B cell (primary cell): ENCODE measurements around the gene WNK1. TPM values are rescaled to one million over a fixed set of nuclear protein-coding genes. Genes with fewer than 3 reads are reported as not detected.

Experiments
- ATAC-seq: fragments of 200-7000 bp; cut with Tn5 transposase; one replicate; pipeline ENCODE4 v1.10.0; 2021; ENCODE audit warnings: low read depth, mild to moderate bottlenecking, moderate number of reproducible peaks, moderate library complexity
- CTCF ChIA-PET: fragments of 350-600 bp; sonication (Branson Sonifier 250); formaldehyde crosslinking; loops from one replicate; lab custom pipeline; 2021; ENCODE audit warnings: antibody characterized with exemption, inconsistent platforms; lab: Charles Lee
- POLR2A ChIA-PET: fragments of 350-600 bp; sonication (Branson Sonifier 250); formaldehyde crosslinking; loops from one replicate; lab custom pipeline; 2021; ENCODE audit warnings: antibody characterized with exemption; lab: Charles Lee
- DNase-seq: peaks from one replicate; pipeline ENCODE4 v3.0.0; 2013
- H2AFZ ChIP-seq: 2 replicates; pipeline ENCODE4 v1.6.1; 2012; ENCODE audit warnings: mild to moderate bottlenecking, low read depth, low read length; ENCODE audit not compliant: insufficient read depth, poor library complexity, severe bottlenecking
- H3K27ac ChIP-seq, 2 donors: 1 replicate in 1 of 2; 2 replicates in 1 of 2; pipeline ENCODE4 v1.5.1; 2012 to 2013; ENCODE audit warnings: low read length in 2 of 2, mild to moderate bottlenecking in 2 of 2, moderate library complexity in 1 of 2
- H3K27me3 ChIP-seq, 4 experiments: fragments of 200-600 bp in 1 of 4; sonication (generic) in 1 of 4; replicated peaks in 1 of 4; 1 replicate in 2 of 4; 2 replicates in 2 of 4; pipeline versions ENCODE4 v1.6.1 to v1.7.0; 2013 to 2016; ENCODE audit warnings: low read length in 3 of 4, mild to moderate bottlenecking in 2 of 4, mixed read lengths in 1 of 4, moderate library complexity in 1 of 4; ENCODE audit not compliant: insufficient read depth in 4 of 4, control insufficient read depth in 3 of 4; ENCODE audit errors: control extremely low read depth in 1 of 4
- H3K36me3 ChIP-seq, 2 experiments: replicated peaks in 1 of 2; 1 replicate in 1 of 2; 2 replicates in 1 of 2; pipeline versions ENCODE4 v1.6.1 to v1.7.1; 2013; ENCODE audit warnings: low read length in 1 of 2; ENCODE audit not compliant: insufficient read depth in 2 of 2, control insufficient read depth in 1 of 2; ENCODE audit errors: control extremely low read depth in 1 of 2, extremely low read depth in 1 of 2
- H3K4me1 ChIP-seq, 2 donors: fragments of 200-600 bp in 1 of 2; sonication (generic) in 1 of 2; 1 replicate in 1 of 2; 2 replicates in 1 of 2; pipeline versions ENCODE4 v1.5.1 to v1.6.1; 2013 to 2017; ENCODE audit warnings: low read length in 2 of 2; ENCODE audit not compliant: control insufficient read depth in 2 of 2, insufficient read depth in 2 of 2
- H3K4me2 ChIP-seq: replicated peaks from 2 replicates; pipeline ENCODE3; 2012; ENCODE audit warnings: mild to moderate bottlenecking, low read depth, low read length; ENCODE audit not compliant: poor library complexity, severe bottlenecking
- H3K4me3 ChIP-seq, 5 experiments: fragments of 200-600 bp in 1 of 5; sonication (generic) in 1 of 5; 1 replicate in 3 of 5; 2 replicates in 2 of 5; pipeline versions ENCODE4 v1.5.1 to v1.7.0; 2011 to 2016; ENCODE audit warnings: low read length in 4 of 5, mild to moderate bottlenecking in 4 of 5, low read depth in 2 of 5, control low read depth in 1 of 5, moderate library complexity in 1 of 5; ENCODE audit not compliant: insufficient read depth in 1 of 5; ENCODE audit errors: control extremely low read depth in 1 of 5, extremely low read depth in 1 of 5
- H3K79me2 ChIP-seq: fragments of 200-600 bp; sonication (generic); one replicate; pipeline ENCODE4 v1.6.0; 2016; ENCODE audit warnings: low read length; ENCODE audit not compliant: control insufficient read depth, insufficient read depth
- H3K9ac ChIP-seq: fragments of 200-600 bp; sonication (generic); 2 replicates; pipeline ENCODE4 v1.6.1; 2017; ENCODE audit warnings: mild to moderate bottlenecking, low read length, moderate library complexity
- H3K9me3 ChIP-seq, 3 donors: one replicate each; pipeline versions ENCODE4 v1.6.1 to v1.7.1; 2013; ENCODE audit warnings: low read length in 2 of 3; ENCODE audit not compliant: control insufficient read depth in 2 of 3, insufficient read depth in 1 of 3; ENCODE audit errors: control extremely low read depth in 1 of 3
- H4K20me1 ChIP-seq: 2 replicates; pipeline ENCODE4 v1.6.0; 2012; ENCODE audit warnings: mild to moderate bottlenecking, low read length; ENCODE audit not compliant: insufficient read depth, control insufficient read depth, poor library complexity, severe bottlenecking
- H3K27ac Mint-ChIP-seq: one replicate; pipeline ENCODE4 v1.8.0; 2021; ENCODE audit warnings: mixed read lengths
- H3K27me3 Mint-ChIP-seq: one replicate; pipeline ENCODE4 v1.8.0; 2021; ENCODE audit warnings: mixed read lengths
- H3K4me1 Mint-ChIP-seq: one replicate; pipeline ENCODE4 v1.8.0; 2021; ENCODE audit warnings: mixed read lengths
- H3K4me3 Mint-ChIP-seq: one replicate; pipeline ENCODE4 v1.8.0; 2021; ENCODE audit warnings: mixed read lengths
- H3K9me3 Mint-ChIP-seq: one replicate; pipeline ENCODE4 v1.8.0; 2022; ENCODE audit warnings: mixed read lengths; ENCODE audit not compliant: insufficient read depth
- EZH2 ChIP-seq: IDR thresholded peaks from 2 replicates; pipeline ENCODE4 v1.6.1; 2012; ENCODE audit warnings: borderline replicate concordance, low read depth, mild to moderate bottlenecking, moderate library complexity, low read length; ENCODE audit not compliant: insufficient read depth, poor library complexity, severe bottlenecking
- WGBS: methylation state at CpG from one replicate; pipeline ENCODE4 v1.1.5; 2013; ENCODE audit warnings: missing lambda C conversion rate; ENCODE audit not compliant: insufficient coverage; 5-methylcytosine and 5-hydroxymethylcytosine counted together
- intact Hi-C: fragments of 100-400 bp; cut with micrococcal nuclease; formaldehyde crosslinking; loops from one replicate; pipeline ENCODE4 v1.10.0; 2022
- polyA minus RNA-seq: library from RNA; depleted of rRNA, polyadenylated mRNA; stranded (reverse); fragments of >200 nt; gene quantifications from 2 replicates; pipeline ENCODE4 v1.2.3, GENCODE V29; 2012
- polyA plus RNA-seq: library from polyadenylated mRNA; depleted of rRNA; stranded (reverse); fragments of >200 nt; gene quantifications from 2 replicates; pipeline ENCODE4 v1.2.3, GENCODE V29; 2012
- total RNA-seq, 2 donors: library from RNA; stranded (reverse); fragments of 120-200 nt in 1 of 2; gene quantifications; 1 replicate in 1 of 2; 2 replicates in 1 of 2; pipeline versions ENCODE4 v1.2.3 to v1.2.4, GENCODE V29; 2013 to 2022
- TF ChIP-seq, protein P1 (sequence below): fragments of 200-600 bp; IDR thresholded peaks from one replicate; pipeline ENCODE4 v1.8.0; 2022; ENCODE audit warnings: antibody characterized with exemption, mild to moderate bottlenecking

The WNK1 gene
- total RNA-seq (188 and 202 TPM in 2 replicates), polyA plus RNA-seq (42.6 and 43.9 TPM in 2 replicates), polyA minus RNA-seq (117 and 197 TPM in 2 replicates)
- total RNA-seq (2013) = 53.3 TPM

DNA sequence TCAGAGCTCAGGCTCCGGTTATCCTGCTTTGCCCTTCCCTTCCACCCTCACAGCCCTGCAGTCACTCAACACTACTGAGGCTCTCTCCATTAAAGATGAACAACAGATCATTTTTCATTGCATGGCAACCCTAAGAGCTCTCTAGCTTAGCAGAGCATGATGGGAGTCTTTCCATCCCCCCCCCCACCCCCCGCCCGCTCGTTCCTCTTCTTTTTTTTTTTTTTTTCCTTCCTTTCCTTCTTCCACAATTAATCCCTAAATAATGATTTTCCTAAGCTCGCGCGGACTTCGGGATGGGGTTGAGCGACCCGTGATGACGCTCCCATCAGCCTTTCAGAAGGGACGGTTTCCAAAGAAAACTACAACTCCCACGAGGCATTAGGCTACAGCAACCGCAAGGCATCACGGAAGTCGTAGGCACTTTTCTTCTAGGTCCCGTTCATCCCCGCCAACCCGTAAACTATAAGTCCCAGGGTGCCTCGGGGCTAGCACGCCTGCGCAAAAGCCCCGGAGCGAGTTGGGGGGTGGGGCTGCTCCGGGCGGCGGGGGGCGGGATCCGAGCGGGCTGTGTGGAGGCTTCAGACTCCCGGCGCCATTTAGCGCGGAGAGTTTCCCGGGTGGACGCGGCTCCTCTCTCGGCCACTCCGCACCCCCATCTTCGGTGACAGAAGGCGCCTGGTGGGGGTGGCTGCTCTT, at the start of gene WNK1:
Gene WNK1 (plus strand): TSS at position 581 of the 696 bp plus-strand sequence. CDS start 987 bp downstream, outside the sequence.
- peaks cover 34% of the 10 kb centered on the region for H3K4me1 Mint-ChIP-seq
- Histone ChIP-seq H3K36me3 (no peaks in the 10 kb centered on the region), H3K9ac (peak within 1 kb of the TSS; percentile 92), H3K4me3 (peak within 1 kb of the TSS; percentile 54 to 92 (median 87)), H3K79me2 (peaks cover 44% of the 10 kb centered on the region), H3K27me3 (no peaks in the 10 kb centered on the region), H3K9me3 (no peaks in the 10 kb centered on the region), H2AFZ (peak within 1 kb of the TSS; percentile 81), H4K20me1 (peaks cover 32% of the 10 kb centered on the region), H3K4me1 (peaks cover 25 to 29% of the 10 kb centered on the region in 2 donors), H3K27ac (peak within 1 kb of the TSS; percentile 94 to 95), H3K4me2 (peak within 1 kb of the TSS; percentile 98)
- peak; percentile 68 for ATAC-seq
- DNase-seq = peak; percentile 97
- POLR2A ChIA-PET = interaction anchor here (0.6 to 2.5 kb wide), 17 partner anchors 20 to 850 kb away, joined by 3 to 25 read pairs (median 5); partner anchors contain the start of gene RAD52
- intact Hi-C loops = loop anchor here (1.0 to 5.0 kb wide), 14 partner anchors 33 to 842 kb away; partner anchors contain the start of genes CCDC77, ERC1, FBXL14 and KDM5A
- no peak for TF ChIP-seq EZH2
- TF ChIP-seq, protein P1, sequence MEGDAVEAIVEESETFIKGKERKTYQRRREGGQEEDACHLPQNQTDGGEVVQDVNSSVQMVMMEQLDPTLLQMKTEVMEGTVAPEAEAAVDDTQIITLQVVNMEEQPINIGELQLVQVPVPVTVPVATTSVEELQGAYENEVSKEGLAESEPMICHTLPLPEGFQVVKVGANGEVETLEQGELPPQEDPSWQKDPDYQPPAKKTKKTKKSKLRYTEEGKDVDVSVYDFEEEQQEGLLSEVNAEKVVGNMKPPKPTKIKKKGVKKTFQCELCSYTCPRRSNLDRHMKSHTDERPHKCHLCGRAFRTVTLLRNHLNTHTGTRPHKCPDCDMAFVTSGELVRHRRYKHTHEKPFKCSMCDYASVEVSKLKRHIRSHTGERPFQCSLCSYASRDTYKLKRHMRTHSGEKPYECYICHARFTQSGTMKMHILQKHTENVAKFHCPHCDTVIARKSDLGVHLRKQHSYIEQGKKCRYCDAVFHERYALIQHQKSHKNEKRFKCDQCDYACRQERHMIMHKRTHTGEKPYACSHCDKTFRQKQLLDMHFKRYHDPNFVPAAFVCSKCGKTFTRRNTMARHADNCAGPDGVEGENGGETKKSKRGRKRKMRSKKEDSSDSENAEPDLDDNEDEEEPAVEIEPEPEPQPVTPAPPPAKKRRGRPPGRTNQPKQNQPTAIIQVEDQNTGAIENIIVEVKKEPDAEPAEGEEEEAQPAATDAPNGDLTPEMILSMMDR = no peak
- no peaks in the 10 kb centered on the region for H3K27me3 Mint-ChIP-seq
- peak within 1 kb of the TSS; percentile 94 for H3K4me3 Mint-ChIP-seq
- CTCF ChIA-PET = interaction anchor here (0.6 to 6.0 kb wide), 32 partner anchors 10 to 184 kb away, joined by 3 to 96 read pairs (median 9); no protein-coding TSS in a partner anchor
- peak within 1 kb of the TSS; percentile 94 for H3K27ac Mint-ChIP-seq
- no peaks in the 10 kb centered on the region for H3K9me3 Mint-ChIP-seq
- 0% methylated on average over 34 of the region's 41 CpGs for WGBS
